Erythroblast (primary cell): ENCODE data around the gene STIM2.

ENCODE experiments used
- GATA1 ChIP-seq: IDR thresholded peaks from 2 replicates; pipeline ENCODE4 v1.6.1; 2011; ENCODE audit warnings: low read depth, mild to moderate bottlenecking, control low read depth, low read length, moderate library complexity
- POLR2A ChIP-seq: IDR thresholded peaks from 2 replicates; pipeline ENCODE4 v1.6.1; 2011; ENCODE audit warnings: mild to moderate bottlenecking, low read length

- TF ChIP-seq POLR2A (no peak), GATA1 (no peak)
Measured at GRCh38 chr4:26952891-26953290, 92.2 kb downstream of the STIM2 start.
